HEK293T (cell line): ENCODE results near the gene TBATA.

Experiments
- CTCF ChIA-PET: fragments of 350-600 bp; formaldehyde crosslinking; extraction: SDS; loops from one replicate; lab custom pipeline; 2021; ENCODE audit warnings: antibody characterized with exemption, inconsistent platforms; lab: Yijun Ruan, JAX
- POLR2A ChIA-PET: fragments of 350-600 bp; formaldehyde crosslinking; extraction: SDS; loops from one replicate; lab custom pipeline; 2020; ENCODE audit warnings: antibody characterized with exemption, inconsistent platforms; lab: Yijun Ruan, JAX
- DNase-seq: peaks from one replicate; pipeline ENCODE4 v3.0.0; 2012; ENCODE audit warnings: mixed read lengths; ENCODE audit errors: extremely low spot score
- ARNT ChIP-seq: fragments of 450-650 bp; IDR thresholded peaks from 2 replicates; pipeline ENCODE4 v1.6.1; 2017; ENCODE audit warnings: mild to moderate bottlenecking
- BHLHE40 ChIP-seq: fragments of 450-650 bp; IDR thresholded peaks from 2 replicates; pipeline ENCODE4 v1.6.1; 2016; ENCODE audit warnings: mild to moderate bottlenecking, moderate library complexity, borderline replicate concordance
- CTBP1 ChIP-seq: fragments of 450-650 bp; IDR thresholded peaks from 2 replicates; pipeline ENCODE4 v1.6.1; 2016; ENCODE audit warnings: borderline replicate concordance
- ELF4 ChIP-seq: fragments of 450-650 bp; IDR thresholded peaks from 2 replicates; pipeline ENCODE4 v1.6.1; 2017; ENCODE audit warnings: antibody characterized with exemption
- FOXA1 ChIP-seq: fragments of 450-650 bp; IDR thresholded peaks from 2 replicates; pipeline ENCODE4 v1.6.1; 2016; ENCODE audit warnings: mild to moderate bottlenecking
- FOXK2 ChIP-seq: fragments of 450-650 bp; IDR thresholded peaks from 2 replicates; pipeline ENCODE4 v1.6.1; 2016; ENCODE audit warnings: mild to moderate bottlenecking
- FOXM1 ChIP-seq: fragments of 450-650 bp; IDR thresholded peaks from 2 replicates; pipeline ENCODE4 v1.6.1; 2017; ENCODE audit warnings: mild to moderate bottlenecking, borderline replicate concordance
- HDGF ChIP-seq: fragments of 450-650 bp; IDR thresholded peaks from 2 replicates; pipeline ENCODE4 v1.6.1; 2017; ENCODE audit warnings: antibody characterized with exemption, borderline replicate concordance
- L3MBTL2 ChIP-seq: fragments of 450-650 bp; conservative IDR thresholded peaks from 2 replicates; pipeline ENCODE4 v1.6.1; 2016; ENCODE audit warnings: mild to moderate bottlenecking
- LEF1 ChIP-seq: fragments of 450-650 bp; IDR thresholded peaks from 2 replicates; pipeline ENCODE4 v1.6.1; 2017; ENCODE audit warnings: mild to moderate bottlenecking, borderline replicate concordance
- NFRKB ChIP-seq: fragments of 450-650 bp; IDR thresholded peaks from 2 replicates; pipeline ENCODE4 v1.6.1; 2016; ENCODE audit warnings: mild to moderate bottlenecking, moderate library complexity
- PKNOX1 ChIP-seq: fragments of 450-650 bp; IDR thresholded peaks from 2 replicates; pipeline ENCODE4 v1.6.1; 2016
- SP1 ChIP-seq: fragments of 450-650 bp; IDR thresholded peaks from 2 replicates; pipeline ENCODE4 v1.6.1; 2017
- SUZ12 ChIP-seq: fragments of 450-650 bp; IDR thresholded peaks from 2 replicates; pipeline ENCODE4 v1.6.1; 2016; ENCODE audit warnings: mild to moderate bottlenecking
- TARDBP ChIP-seq: fragments of 450-650 bp; IDR thresholded peaks from 2 replicates; pipeline ENCODE4 v1.6.1; 2016
- ZNF384 ChIP-seq: fragments of 450-650 bp; IDR thresholded peaks from 2 replicates; pipeline ENCODE4 v1.6.1; 2016

Gene TBATA

GRCh38 chr10:70730955-70731354 lies 54.2 kb downstream of the TBATA start:
- TF ChIP-seq NFRKB (no peak), L3MBTL2 (no peak), SP1 (no peak), FOXK2 (no peak), FOXA1 (no peak), HDGF (no peak), ARNT (no peak), LEF1 (no peak), FOXM1 (no peak), ELF4 (no peak), PKNOX1 (no peak), TARDBP (no peak), SUZ12 (no peak), BHLHE40 (no peak), ZNF384 (no peak), CTBP1 (no peak)
- no peak for DNase-seq
- CTCF ChIA-PET, result no interaction called here
- POLR2A ChIA-PET, result no interaction called here

GRCh38 chr10:70729763-70730357 lies 55.3 kb downstream of the TBATA start:
- DNase-seq, result no peak
- TF ChIP-seq NFRKB (no peak), L3MBTL2 (no peak), SUZ12 (no peak), HDGF (no peak), ELF4 (no peak), PKNOX1 (no peak), FOXK2 (no peak), ARNT (no peak), FOXA1 (no peak), CTBP1 (no peak), SP1 (no peak), FOXM1 (no peak), LEF1 (no peak), BHLHE40 (no peak), ZNF384 (no peak), TARDBP (no peak)
- POLR2A ChIA-PET, result no interaction called here
- CTCF ChIA-PET, result no interaction called here

- ChIA-PET CTCF (no interaction called here), POLR2A (interaction anchor here (1.0 kb wide), 1 partner anchor 177 kb away, joined by 3 read pairs; no protein-coding TSS in a partner anchor)
- TF ChIP-seq SP1 (no peak), CTBP1 (no peak), FOXM1 (no peak), BHLHE40 (no peak), ZNF384 (no peak), FOXA1 (no peak), ELF4 (no peak), SUZ12 (no peak), HDGF (no peak), TARDBP (no peak), PKNOX1 (no peak), NFRKB (no peak), ARNT (no peak)
- no peak for DNase-seq
Measured at GRCh38 chr10:70728328-70728727, 56.8 kb downstream of the TBATA start.

- ChIA-PET CTCF (interaction anchor here (0.6 kb wide), 1 partner anchor 572 kb away, joined by 3 read pairs; no protein-coding TSS in a partner anchor), POLR2A (no interaction called here)
- no peak for DNase-seq
- TF ChIP-seq SUZ12, result no peak
- no peak for TF ChIP-seq CTBP1
- TF ChIP-seq HDGF, result no peak
- TF ChIP-seq SP1, result no peak
- no peak for TF ChIP-seq LEF1
- no peak for TF ChIP-seq L3MBTL2
- TF ChIP-seq NFRKB, result no peak
- no peak for TF ChIP-seq FOXM1
- TF ChIP-seq PKNOX1, result no peak
- no peak for TF ChIP-seq ZNF384
- TF ChIP-seq BHLHE40, result no peak
- TF ChIP-seq FOXA1, result no peak
- no peak for TF ChIP-seq FOXK2
Measured at GRCh38 chr10:70726909-70727495, 58.2 kb downstream of the TBATA start.

GRCh38 chr10:70723771-70724170 lies 61.4 kb downstream of the TBATA start:
- TF ChIP-seq FOXM1, result no peak
- TF ChIP-seq L3MBTL2, result no peak
- TF ChIP-seq NFRKB, result no peak
- no peak for TF ChIP-seq LEF1
- TF ChIP-seq ZNF384, result no peak
- no peak for TF ChIP-seq ELF4
- TF ChIP-seq TARDBP, result no peak
- no peak for TF ChIP-seq PKNOX1
- TF ChIP-seq ARNT, result no peak
- TF ChIP-seq HDGF, result no peak
- no peak for TF ChIP-seq SUZ12
- TF ChIP-seq SP1, result no peak
- TF ChIP-seq FOXK2, result no peak
- ChIA-PET POLR2A (no interaction called here), CTCF (no interaction called here)
- DNase-seq, result no peak
